IMR-90 (cell line): ENCODE results near the gene NFATC3. TPM values are rescaled to one million over a fixed set of nuclear protein-coding genes. Genes with fewer than 3 reads are reported as not detected.

Source experiments
- ATAC-seq: fragments of 200-7000 bp; cut with Tn5 transposase; 2 replicates; pipeline ENCODE4 v1.9.1; 2020; ENCODE audit warnings: low read depth, mild to moderate bottlenecking, moderate library complexity
- BruUV-seq: library from RNA; stranded (reverse); fragments of 400-500 nt; replicated peaks from 2 replicates; lab custom pipeline; 2021; lab: Mats Ljungman, UMichigan
- CTCF ChIA-PET: fragments of 300-600 bp; formaldehyde crosslinking; extraction: SDS; loops from one replicate; lab custom pipeline; 2021; ENCODE audit warnings: antibody characterized with exemption; lab: Yijun Ruan, JAX
- POLR2A ChIA-PET: fragments of 300-600 bp; sonication (Branson Sonifier 250); formaldehyde crosslinking; loops from one replicate; lab custom pipeline; 2022; ENCODE audit warnings: antibody characterized with exemption; ENCODE audit not compliant: unreplicated experiment; lab: Charles Lee
- DNase-seq: peaks from one replicate; pipeline ENCODE4 v3.0.0; 2013
- H2AFZ ChIP-seq: replicated peaks from 2 replicates; pipeline ENCODE3; 2013; ENCODE audit warnings: low read length, mild to moderate bottlenecking; ENCODE audit not compliant: poor library complexity
- H2AK5ac ChIP-seq: 2 replicates; pipeline ENCODE4 v1.6.1; 2013; ENCODE audit warnings: low read depth, low read length, inconsistent platforms
- H2AK9ac ChIP-seq: replicated peaks from 2 replicates; pipeline ENCODE3; 2013; ENCODE audit warnings: mild to moderate bottlenecking, low read depth, low read length, moderate library complexity; ENCODE audit not compliant: poor library complexity
- H2BK120ac ChIP-seq: 2 replicates; pipeline ENCODE4 v1.6.1; 2013; ENCODE audit warnings: low read depth, low read length, inconsistent platforms
- H2BK15ac ChIP-seq: 3 replicates; pipeline ENCODE4 v1.6.1; 2013; ENCODE audit warnings: low read depth, low read length, inconsistent platforms
- H2BK20ac ChIP-seq: 2 replicates; pipeline ENCODE4 v1.6.1; 2013; ENCODE audit warnings: low read depth, mild to moderate bottlenecking, inconsistent platforms, low read length, moderate library complexity
- H2BK5ac ChIP-seq: 2 replicates; pipeline ENCODE4 v1.6.1; 2013; ENCODE audit warnings: mild to moderate bottlenecking, low read depth, low read length, inconsistent platforms; ENCODE audit not compliant: poor library complexity, severe bottlenecking
- H3K14ac ChIP-seq: replicated peaks from 2 replicates; pipeline ENCODE4 v1.6.1; 2013; ENCODE audit warnings: low read depth, low read length, inconsistent platforms
- H3K18ac ChIP-seq: 2 replicates; pipeline ENCODE4 v1.6.1; 2013; ENCODE audit warnings: low read depth, low read length, control low read depth
- H3K23ac ChIP-seq: 2 replicates; pipeline ENCODE4 v1.6.1; 2013; ENCODE audit warnings: low read depth, low read length, inconsistent platforms
- H3K27ac ChIP-seq: 2 replicates; pipeline ENCODE4 v1.5.1; 2013; ENCODE audit warnings: mild to moderate bottlenecking, control low read depth, low read length; ENCODE audit not compliant: insufficient read depth
- H3K27me3 ChIP-seq: 2 replicates; pipeline ENCODE4 v1.6.1; 2013; ENCODE audit warnings: low read length; ENCODE audit not compliant: control insufficient read depth, insufficient read depth
- H3K36me3 ChIP-seq: 2 replicates; pipeline ENCODE4 v1.6.1; 2013; ENCODE audit warnings: low read length, mixed read lengths; ENCODE audit not compliant: control insufficient read depth, insufficient read depth
- H3K4ac ChIP-seq: 2 replicates; pipeline ENCODE4 v1.6.1; 2013; ENCODE audit warnings: low read depth, low read length, inconsistent platforms
- H3K4me1 ChIP-seq: 2 replicates; pipeline ENCODE4 v1.6.1; 2013; ENCODE audit warnings: low read length, mixed read lengths; ENCODE audit not compliant: control insufficient read depth, insufficient read depth
- H3K4me2 ChIP-seq: 2 replicates; pipeline ENCODE4 v1.6.1; 2013; ENCODE audit warnings: low read depth, mild to moderate bottlenecking, control low read depth, low read length, moderate library complexity
- H3K4me3 ChIP-seq: 2 replicates; pipeline ENCODE4 v1.5.1; 2013; ENCODE audit warnings: low read depth, mild to moderate bottlenecking, control low read depth, low read length, moderate library complexity; ENCODE audit not compliant: insufficient read depth
- H3K56ac ChIP-seq: 2 replicates; pipeline ENCODE4 v1.6.1; 2013; ENCODE audit warnings: low read length, inconsistent platforms; ENCODE audit not compliant: insufficient read depth; ENCODE audit errors: extremely low read depth
- H3K79me1 ChIP-seq, 2 experiments: 2 replicates each; pipeline ENCODE4 v1.6.1; 2013; ENCODE audit warnings: low read length in 2 of 2, inconsistent platforms in 1 of 2, low read depth in 1 of 2
- H3K9ac ChIP-seq: 2 replicates; pipeline ENCODE4 v1.6.1; 2013; ENCODE audit warnings: low read depth, low read length, control low read depth
- H3K9me1 ChIP-seq: 2 replicates; pipeline ENCODE4 v1.6.1; 2013; ENCODE audit warnings: low read length, inconsistent platforms; ENCODE audit not compliant: insufficient read depth
- H3K9me3 ChIP-seq: 2 replicates; pipeline ENCODE4 v1.6.1; 2013; ENCODE audit warnings: low read length; ENCODE audit not compliant: control insufficient read depth, insufficient read depth
- H4K20me1 ChIP-seq: 2 replicates; pipeline ENCODE4 v1.6.1; 2013; ENCODE audit warnings: low read length, inconsistent platforms; ENCODE audit not compliant: insufficient read depth
- H4K5ac ChIP-seq: 2 replicates; pipeline ENCODE4 v1.6.1; 2013; ENCODE audit warnings: mild to moderate bottlenecking, low read depth, low read length, control low read depth
- H4K8ac ChIP-seq, 2 experiments: 2 replicates each; pipeline ENCODE4 v1.6.1; 2013; ENCODE audit warnings: low read depth in 2 of 2, low read length in 2 of 2, control low read depth in 1 of 2, inconsistent platforms in 1 of 2
- H4K91ac ChIP-seq: 2 replicates; pipeline ENCODE4 v1.6.1; 2013; ENCODE audit warnings: low read depth, low read length, inconsistent platforms; ENCODE audit not compliant: insufficient read depth
- BHLHE40 ChIP-seq: fragments of 150-350 bp; IDR thresholded peaks from 2 replicates; pipeline ENCODE4 v1.6.1; 2016; ENCODE audit warnings: mild to moderate bottlenecking, low read depth, low read length
- CEBPB ChIP-seq: IDR thresholded peaks from 2 replicates; pipeline ENCODE4 v1.6.1; 2012; ENCODE audit warnings: low read depth, low read length, improper control_type of control experiment
- CHD1 ChIP-seq: IDR thresholded peaks from 2 replicates; pipeline ENCODE4 v1.6.1; 2012; ENCODE audit warnings: low read depth, low read length, improper control_type of control experiment
- CTCF ChIP-seq: conservative IDR thresholded peaks from 2 replicates; pipeline ENCODE4 v1.5.1; 2012; ENCODE audit warnings: mild to moderate bottlenecking, low read depth, low read length, improper control_type of control experiment
- ELK1 ChIP-seq: fragments of 150-350 bp; IDR thresholded peaks from 2 replicates; pipeline ENCODE4 v1.6.1; 2016; ENCODE audit warnings: low read depth, mild to moderate bottlenecking, low read length, moderate library complexity, borderline replicate concordance
- FOS ChIP-seq: fragments of 150-350 bp; IDR thresholded peaks from 2 replicates; pipeline ENCODE4 v1.6.1; 2016; ENCODE audit warnings: low read depth, low read length
- MAFK ChIP-seq: IDR thresholded peaks from 2 replicates; pipeline ENCODE4 v1.6.1; 2012; ENCODE audit warnings: low read depth, low read length, improper control_type of control experiment
- MAZ ChIP-seq: IDR thresholded peaks from 2 replicates; pipeline ENCODE4 v1.6.1; 2012; ENCODE audit warnings: low read depth, mild to moderate bottlenecking, low read length, improper control_type of control experiment, moderate library complexity, borderline replicate concordance
- NFE2L2 ChIP-seq: fragments of 150-350 bp; IDR thresholded peaks from 2 replicates; pipeline ENCODE4 v1.6.1; 2016; ENCODE audit warnings: low read depth, mild to moderate bottlenecking, low read length
- RAD21 ChIP-seq: IDR thresholded peaks from 2 replicates; pipeline ENCODE4 v1.6.1; 2012; ENCODE audit warnings: low read length, improper control_type of control experiment
- RCOR1 ChIP-seq: IDR thresholded peaks from 2 replicates; pipeline ENCODE4 v1.6.1; 2012; ENCODE audit warnings: mild to moderate bottlenecking, low read length, improper control_type of control experiment; ENCODE audit not compliant: insufficient replicate concordance
- RFX5 ChIP-seq: IDR thresholded peaks from 2 replicates; pipeline ENCODE4 v1.8.0; 2012; ENCODE audit warnings: low read depth, mild to moderate bottlenecking, low read length, moderate library complexity
- USF2 ChIP-seq: fragments of 150-350 bp; IDR thresholded peaks from 2 replicates; pipeline ENCODE4 v1.6.1; 2017; ENCODE audit warnings: mild to moderate bottlenecking, antibody characterized with exemption, low read length, low read depth
- WGBS, 2 experiments: methylation state at CpG; one replicate each; pipeline versions ENCODE4 v1.1.5 to v1.1.7; 2013; ENCODE audit warnings: missing lambda C conversion rate in 2 of 2; ENCODE audit not compliant: insufficient read length in 1 of 2; ENCODE audit errors: extremely low coverage in 2 of 2; 5-methylcytosine and 5-hydroxymethylcytosine counted together
- dilution Hi-C: fragments of 300-500 bp; cut with HindIII; formaldehyde crosslinking; loops from one replicate; pipeline ENCODE4 v1.14.3; 2018; ENCODE audit warnings: low sequenced_read_pairs; ENCODE audit not compliant: unreplicated experiment
- in situ Hi-C: fragments of 300-500 bp; cut with MboI; formaldehyde crosslinking; loops from 3 replicates; pipeline ENCODE4 v1.14.3; 2019; ENCODE audit warnings: low sequenced_read_pairs, inconsistent platforms, mixed read lengths
- intact Hi-C: fragments of 100-400 bp; cut with micrococcal nuclease; formaldehyde crosslinking; loops from 2 replicates; pipeline ENCODE4 v1.10.0; 2022
- polyA plus RNA-seq, 3 experiments: library from polyadenylated mRNA; depleted of rRNA; stranded (reverse); fragments of >200 nt; gene quantifications; 2 replicates each; pipeline ENCODE4 v1.2.3, GENCODE V29; 2012; ENCODE audit warnings: low replicate concordance in 1 of 3
- total RNA-seq: library from RNA; depleted of rRNA; stranded (reverse); fragments of >200 nt; gene quantifications from 2 replicates; pipeline ENCODE4 v1.2.3, GENCODE V29; 2012

The NFATC3 gene
- total and polyA plus RNA-seq, 2 of the 4 experiments (the other 2 are of a cell fraction), result 6.3 to 21.5 TPM

GRCh38 chr16:68250951-68251350, 165.8 kb downstream of the NFATC3 start:
- ChIA-PET CTCF (interaction anchor here (1.1 kb wide), 1 partner anchor 13 kb away, joined by 3 read pairs; the partner anchor contains the start of gene SLC7A6), POLR2A (no interaction called here)
- intact Hi-C loops, result no loop called here
- Histone ChIP-seq H3K9me1 (peaks cover 20% of the 10 kb centered on the region), H3K36me3 (peaks cover 25% of the 10 kb centered on the region), H3K23ac (no peak overlapping the region), H4K91ac (no peak overlapping the region), H2AFZ (no peak overlapping the region), H3K14ac (no peak overlapping the region), H3K27me3 (no peaks in the 10 kb centered on the region), H3K9me3 (no peaks in the 10 kb centered on the region), H2BK5ac (no peak overlapping the region), H4K5ac (no peak overlapping the region), H3K4me1 (peaks cover 10% of the 10 kb centered on the region), H3K9ac (no peak overlapping the region), H4K20me1 (no peaks in the 10 kb centered on the region), H3K79me1 (peaks cover 17 to 39% of the 10 kb centered on the region in 2 experiments), H3K4ac (no peak overlapping the region), H2AK5ac (no peak overlapping the region), H2BK120ac (no peak overlapping the region), H3K4me3 (no peak overlapping the region), H3K18ac (no peak overlapping the region), H2BK15ac (no peak overlapping the region), H3K27ac (no peak overlapping the region), H4K8ac (no peak overlapping the region), H3K4me2 (no peak overlapping the region), H3K56ac (no peak overlapping the region), H2BK20ac (no peak overlapping the region), H2AK9ac (no peak overlapping the region)
- in situ Hi-C loops, result no loop called here
- dilution Hi-C loops, result no loop called here
- WGBS, 2 experiments, result 100% methylated on average over 3 of the region's 6 CpGs; no CpG with 5 or more reads in 1 of the 2 experiments
- no peak for DNase-seq
- no TSS peak for BruUV-seq
- ATAC-seq, result no peak
- TF ChIP-seq NFE2L2 (no peak), RAD21 (no peak), FOS (no peak), ELK1 (no peak), USF2 (no peak), MAZ (no peak), MAFK (no peak), CTCF (no peak), CHD1 (no peak), CEBPB (no peak), RCOR1 (no peak), BHLHE40 (no peak), RFX5 (no peak)
